GM23338 (cell line): ENCODE results near the gene SERPINB6. TPM values are rescaled to one million over a fixed set of nuclear protein-coding genes. Genes with fewer than 3 reads are reported as not detected.

ENCODE experiments used
- ATAC-seq: fragments of 200-7000 bp; cut with Tn5 transposase; 3 replicates; pipeline ENCODE4 v1.9.1; 2020
- DNase-seq: peaks from one replicate; pipeline ENCODE4 v3.0.0-alpha.2; 2015; ENCODE audit warnings: low spot score
- H2AFZ ChIP-seq: fragments of 200-600 bp; sonication (generic); 2 replicates; pipeline ENCODE4 v1.8.0; 2016; ENCODE audit warnings: antibody characterized with exemption, mild to moderate bottlenecking, moderate library complexity
- H3F3A ChIP-seq: fragments of 200-600 bp; sonication (generic); replicated peaks from 2 replicates; pipeline ENCODE4 v1.8.0; 2017; ENCODE audit warnings: antibody characterized with exemption, mixed run types, low read depth
- H3K27ac ChIP-seq: fragments of 200-600 bp; sonication (generic); 2 replicates; pipeline ENCODE4 v1.6.1; 2016; ENCODE audit warnings: low read depth
- H3K27me3 ChIP-seq: fragments of 200-600 bp; sonication (generic); 2 replicates; pipeline ENCODE4 v1.8.0; 2016; ENCODE audit warnings: mild to moderate bottlenecking, mixed run types, moderate library complexity; ENCODE audit not compliant: insufficient read depth
- H3K36me3 ChIP-seq: fragments of 200-600 bp; sonication (generic); 2 replicates; pipeline ENCODE4 v1.8.0; 2016; ENCODE audit warnings: mild to moderate bottlenecking; ENCODE audit not compliant: insufficient read depth
- H3K4me1 ChIP-seq: fragments of 200-600 bp; sonication (generic); 2 replicates; pipeline ENCODE4 v1.8.0; 2016; ENCODE audit warnings: mild to moderate bottlenecking, moderate library complexity; ENCODE audit not compliant: insufficient read depth
- H3K4me2 ChIP-seq: fragments of 200-600 bp; sonication (generic); 2 replicates; pipeline ENCODE4 v1.7.1; 2017; ENCODE audit warnings: mixed run types
- H3K4me3 ChIP-seq: fragments of 200-600 bp; sonication (generic); 2 replicates; pipeline ENCODE4 v1.6.1; 2016; ENCODE audit warnings: mixed run types
- H3K79me2 ChIP-seq: fragments of 200-600 bp; sonication (generic); replicated peaks from 2 replicates; pipeline ENCODE4 v1.8.0; 2017; ENCODE audit warnings: mild to moderate bottlenecking; ENCODE audit not compliant: insufficient read depth
- H3K9me2 ChIP-seq: fragments of 200-600 bp; sonication (generic); 2 replicates; pipeline ENCODE4 v1.8.0; 2017; ENCODE audit not compliant: insufficient read depth
- H4K20me1 ChIP-seq: fragments of 200-600 bp; sonication (generic); replicated peaks from 2 replicates; pipeline ENCODE4 v1.8.0; 2017; ENCODE audit warnings: mild to moderate bottlenecking; ENCODE audit not compliant: insufficient read depth
- H3K27ac Mint-ChIP-seq: 2 replicates; pipeline ENCODE4 v1.8.0; 2020; ENCODE audit warnings: inconsistent platforms, mild to moderate bottlenecking, moderate library complexity, mixed read lengths
- H3K27me3 Mint-ChIP-seq: 3 replicates; pipeline ENCODE4 v1.8.0; 2022; ENCODE audit warnings: low read depth, mild to moderate bottlenecking, moderate library complexity, mixed read lengths, inconsistent platforms; ENCODE audit not compliant: insufficient read depth, poor library complexity
- H3K36me3 Mint-ChIP-seq: 3 replicates; pipeline ENCODE4 v1.8.0; 2021; ENCODE audit warnings: low read depth, mild to moderate bottlenecking, inconsistent platforms, moderate library complexity, mixed read lengths
- H3K4me1 Mint-ChIP-seq: 3 replicates; pipeline ENCODE4 v1.8.0; 2020; ENCODE audit warnings: mild to moderate bottlenecking, inconsistent platforms, mixed read lengths
- H3K4me3 Mint-ChIP-seq: 3 replicates; pipeline ENCODE4 v1.8.0; 2021; ENCODE audit warnings: moderate library complexity, mild to moderate bottlenecking, inconsistent platforms, mixed read lengths
- H3K9me3 Mint-ChIP-seq: 3 replicates; pipeline ENCODE4 v1.8.0; 2020; ENCODE audit warnings: moderate library complexity, mild to moderate bottlenecking, inconsistent platforms, mixed read lengths
- CREB1 ChIP-seq: fragments of 250-450 bp; sonication (Bioruptor Pico); IDR thresholded peaks from 2 replicates; pipeline ENCODE4 v1.5.0; 2020; ENCODE audit warnings: low read depth, mild to moderate bottlenecking, moderate library complexity
- EZH2 ChIP-seq: fragments of 200-600 bp; sonication (generic); IDR thresholded peaks from one replicate; pipeline ENCODE4 v1.8.0; 2017; ENCODE audit warnings: antibody characterized with exemption, mild to moderate bottlenecking, low read depth; ENCODE audit not compliant: unreplicated experiment
- JUNB ChIP-seq: IDR thresholded peaks from one replicate; pipeline ENCODE4 v1.6.1; 2016; ENCODE audit warnings: antibody characterized with exemption; ENCODE audit not compliant: unreplicated experiment
- POLR2AphosphoS5 ChIP-seq: IDR thresholded peaks from 2 replicates; pipeline ENCODE4 v1.6.1; 2016; ENCODE audit warnings: antibody characterized with exemption, low read depth
- ZNF331 ChIP-seq: fragments of 250-450 bp; sonication (Bioruptor Pico); IDR thresholded peaks from 2 replicates; pipeline ENCODE4 v1.5.0; 2020; ENCODE audit warnings: low read depth, mild to moderate bottlenecking, moderate library complexity
- polyA plus RNA-seq: library from polyadenylated mRNA; unstranded; fragments of >200 nt; fragmentation: Nextera tagmentation; extraction: Ambion mirVana; gene quantifications from 2 replicates; pipeline ENCODE4 v1.2.1, GENCODE V29; 2016
- total RNA-seq: library from RNA; depleted of rRNA; stranded (reverse); fragments of >200 nt; shearing (Covaris generic); gene quantifications from 2 replicates; pipeline ENCODE4 v1.2.3, GENCODE V29; 2014
- TF ChIP-seq, protein P1 (sequence below): fragments of 250-450 bp; sonication (Bioruptor Pico); IDR thresholded peaks from 2 replicates; pipeline ENCODE4 v1.5.0; 2020; ENCODE audit warnings: mild to moderate bottlenecking, moderate library complexity
- TF ChIP-seq, protein P2 (sequence below): IDR thresholded peaks from 2 replicates; pipeline ENCODE4 v1.6.1; 2016; ENCODE audit warnings: antibody characterized with exemption

SERPINB6 gene
- total and polyA plus RNA-seq, 2 experiments from 2014 or later = 25.9 to 38.5 TPM

DNA sequence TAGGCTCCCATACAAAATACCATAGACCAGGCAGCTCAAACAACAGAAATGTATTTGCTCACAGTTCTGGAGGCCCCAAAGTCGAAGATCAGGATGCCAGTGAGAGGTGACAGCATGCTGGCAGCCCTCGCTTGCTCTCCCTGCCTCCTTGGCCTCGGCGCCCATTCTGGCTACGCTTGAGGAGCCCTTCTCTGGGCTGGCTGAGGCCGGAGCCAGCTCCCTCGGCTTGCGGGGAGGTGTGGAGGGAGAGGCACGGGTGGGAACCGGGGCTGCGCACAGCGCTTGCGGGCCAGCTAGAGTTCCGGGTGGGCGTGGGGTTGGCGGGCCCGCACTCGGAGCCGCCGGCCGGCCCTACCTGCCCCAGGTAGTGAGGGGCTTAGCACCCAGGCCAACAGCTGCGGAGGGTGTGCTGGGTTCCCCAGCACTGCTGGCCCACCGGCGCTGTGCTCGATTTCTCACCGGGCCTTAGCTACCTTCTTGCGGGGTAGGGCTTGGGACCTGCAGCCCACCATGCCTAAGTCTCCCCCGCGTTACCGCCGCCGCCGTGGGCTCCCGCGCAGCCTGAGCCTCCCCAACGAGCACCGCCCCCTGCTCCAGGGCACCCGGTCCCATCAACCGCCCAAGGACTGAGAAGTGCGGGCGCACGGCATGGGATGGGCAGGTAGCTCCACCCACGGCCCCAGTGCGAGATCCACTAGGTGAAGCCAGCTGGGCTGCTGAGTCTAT lies 35.6 kb downstream of the SERPINB6 start (continued):
- TF ChIP-seq POLR2AphosphoS5 (no peak), ZNF331 (no peak), EZH2 (no peak), JUNB (no peak)
- TF ChIP-seq, protein P1, sequence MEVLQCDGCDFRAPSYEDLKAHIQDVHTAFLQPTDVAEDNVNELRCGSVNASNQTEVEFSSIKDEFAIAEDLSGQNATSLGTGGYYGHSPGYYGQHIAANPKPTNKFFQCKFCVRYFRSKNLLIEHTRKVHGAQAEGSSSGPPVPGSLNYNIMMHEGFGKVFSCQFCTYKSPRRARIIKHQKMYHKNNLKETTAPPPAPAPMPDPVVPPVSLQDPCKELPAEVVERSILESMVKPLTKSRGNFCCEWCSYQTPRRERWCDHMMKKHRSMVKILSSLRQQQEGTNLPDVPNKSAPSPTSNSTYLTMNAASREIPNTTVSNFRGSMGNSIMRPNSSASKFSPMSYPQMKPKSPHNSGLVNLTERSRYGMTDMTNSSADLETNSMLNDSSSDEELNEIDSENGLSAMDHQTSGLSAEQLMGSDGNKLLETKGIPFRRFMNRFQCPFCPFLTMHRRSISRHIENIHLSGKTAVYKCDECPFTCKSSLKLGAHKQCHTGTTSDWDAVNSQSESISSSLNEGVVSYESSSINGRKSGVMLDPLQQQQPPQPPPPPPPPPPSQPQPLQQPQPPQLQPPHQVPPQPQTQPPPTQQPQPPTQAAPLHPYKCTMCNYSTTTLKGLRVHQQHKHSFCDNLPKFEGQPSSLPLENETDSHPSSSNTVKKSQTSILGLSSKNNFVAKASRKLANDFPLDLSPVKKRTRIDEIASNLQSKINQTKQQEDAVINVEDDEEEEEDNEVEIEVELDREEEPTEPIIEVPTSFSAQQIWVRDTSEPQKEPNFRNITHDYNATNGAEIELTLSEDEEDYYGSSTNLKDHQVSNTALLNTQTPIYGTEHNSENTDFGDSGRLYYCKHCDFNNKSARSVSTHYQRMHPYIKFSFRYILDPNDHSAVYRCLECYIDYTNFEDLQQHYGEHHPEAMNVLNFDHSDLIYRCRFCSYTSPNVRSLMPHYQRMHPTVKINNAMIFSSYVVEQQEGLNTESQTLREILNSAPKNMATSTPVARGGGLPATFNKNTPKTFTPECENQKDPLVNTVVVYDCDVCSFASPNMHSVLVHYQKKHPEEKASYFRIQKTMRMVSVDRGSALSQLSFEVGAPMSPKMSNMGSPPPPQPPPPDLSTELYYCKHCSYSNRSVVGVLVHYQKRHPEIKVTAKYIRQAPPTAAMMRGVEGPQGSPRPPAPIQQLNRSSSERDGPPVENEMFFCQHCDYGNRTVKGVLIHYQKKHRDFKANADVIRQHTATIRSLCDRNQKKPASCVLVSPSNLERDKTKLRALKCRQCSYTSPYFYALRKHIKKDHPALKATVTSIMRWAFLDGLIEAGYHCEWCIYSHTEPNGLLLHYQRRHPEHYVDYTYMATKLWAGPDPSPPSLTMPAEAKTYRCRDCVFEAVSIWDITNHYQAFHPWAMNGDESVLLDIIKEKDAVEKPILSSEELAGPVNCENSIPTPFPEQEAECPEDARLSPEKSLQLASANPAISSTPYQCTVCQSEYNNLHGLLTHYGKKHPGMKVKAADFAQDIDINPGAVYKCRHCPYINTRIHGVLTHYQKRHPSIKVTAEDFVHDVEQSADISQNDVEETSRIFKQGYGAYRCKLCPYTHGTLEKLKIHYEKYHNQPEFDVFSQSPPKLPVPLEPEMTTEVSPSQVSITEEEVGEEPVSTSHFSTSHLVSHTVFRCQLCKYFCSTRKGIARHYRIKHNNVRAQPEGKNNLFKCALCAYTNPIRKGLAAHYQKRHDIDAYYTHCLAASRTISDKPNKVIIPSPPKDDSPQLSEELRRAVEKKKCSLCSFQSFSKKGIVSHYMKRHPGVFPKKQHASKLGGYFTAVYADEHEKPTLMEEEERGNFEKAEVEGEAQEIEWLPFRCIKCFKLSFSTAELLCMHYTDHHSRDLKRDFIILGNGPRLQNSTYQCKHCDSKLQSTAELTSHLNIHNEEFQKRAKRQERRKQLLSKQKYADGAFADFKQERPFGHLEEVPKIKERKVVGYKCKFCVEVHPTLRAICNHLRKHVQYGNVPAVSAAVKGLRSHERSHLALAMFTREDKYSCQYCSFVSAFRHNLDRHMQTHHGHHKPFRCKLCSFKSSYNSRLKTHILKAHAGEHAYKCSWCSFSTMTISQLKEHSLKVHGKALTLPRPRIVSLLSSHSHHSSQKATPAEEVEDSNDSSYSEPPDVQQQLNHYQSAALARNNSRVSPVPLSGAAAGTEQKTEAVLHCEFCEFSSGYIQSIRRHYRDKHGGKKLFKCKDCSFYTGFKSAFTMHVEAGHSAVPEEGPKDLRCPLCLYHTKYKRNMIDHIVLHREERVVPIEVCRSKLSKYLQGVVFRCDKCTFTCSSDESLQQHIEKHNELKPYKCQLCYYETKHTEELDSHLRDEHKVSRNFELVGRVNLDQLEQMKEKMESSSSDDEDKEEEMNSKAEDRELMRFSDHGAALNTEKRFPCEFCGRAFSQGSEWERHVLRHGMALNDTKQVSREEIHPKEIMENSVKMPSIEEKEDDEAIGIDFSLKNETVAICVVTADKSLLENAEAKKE (CRISPR knock-in tag) = no peak

DNA sequence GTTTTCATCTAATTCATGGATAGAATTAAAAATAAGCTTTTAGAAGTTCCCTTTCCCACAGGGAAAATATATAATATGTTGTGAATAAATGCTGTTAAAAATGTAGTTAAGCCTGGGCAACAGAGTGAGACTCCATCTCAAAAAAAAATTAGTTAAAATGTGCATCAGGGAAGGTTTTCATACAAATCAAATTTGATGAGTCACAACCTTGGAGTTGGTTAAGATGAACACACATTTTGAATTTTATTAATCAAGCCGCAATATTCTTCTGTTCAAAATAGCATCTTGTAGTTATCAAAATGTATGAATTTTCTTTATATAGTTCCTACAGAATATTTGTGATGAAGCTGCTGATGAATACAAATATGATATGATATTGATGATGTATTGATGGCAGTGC lies 37.3 kb downstream of the SERPINB6 start:
- H3K36me3 Mint-ChIP-seq = no peaks in the 10 kb centered on the region
- H3K4me1 Mint-ChIP-seq = peaks cover 32% of the 10 kb centered on the region
- H3K27me3 Mint-ChIP-seq = peaks cover 6% of the 10 kb centered on the region
- Histone ChIP-seq H4K20me1 (no peaks in the 10 kb centered on the region), H3K27me3 (no peaks in the 10 kb centered on the region), H3K79me2 (no peaks in the 10 kb centered on the region), H3K9me2 (no peaks in the 10 kb centered on the region), H2AFZ (no peak overlapping the region), H3K4me3 (no peak overlapping the region), H3F3A (0 out of 2 replicates have a peak, but pooled peaks cover 3% of the 10 kb centered on the region), H3K36me3 (no peaks in the 10 kb centered on the region), H3K27ac (no peak overlapping the region), H3K4me1 (peaks cover 20% of the 10 kb centered on the region), H3K4me2 (no peak overlapping the region)
- H3K27ac Mint-ChIP-seq = no peak overlapping the region
- ATAC-seq = no peak
- DNase-seq = no peak
- no peak overlapping the region for H3K4me3 Mint-ChIP-seq
- peaks cover 9% of the 10 kb centered on the region; the same call in 2 of the 3 replicates for H3K9me3 Mint-ChIP-seq
- TF ChIP-seq, protein P1 (CRISPR knock-in tag) = no peak
- TF ChIP-seq CREB1 (CRISPR knock-in tag) (no peak), POLR2AphosphoS5 (no peak), ZNF331 (no peak), EZH2 (no peak)
- TF ChIP-seq, protein P2, sequence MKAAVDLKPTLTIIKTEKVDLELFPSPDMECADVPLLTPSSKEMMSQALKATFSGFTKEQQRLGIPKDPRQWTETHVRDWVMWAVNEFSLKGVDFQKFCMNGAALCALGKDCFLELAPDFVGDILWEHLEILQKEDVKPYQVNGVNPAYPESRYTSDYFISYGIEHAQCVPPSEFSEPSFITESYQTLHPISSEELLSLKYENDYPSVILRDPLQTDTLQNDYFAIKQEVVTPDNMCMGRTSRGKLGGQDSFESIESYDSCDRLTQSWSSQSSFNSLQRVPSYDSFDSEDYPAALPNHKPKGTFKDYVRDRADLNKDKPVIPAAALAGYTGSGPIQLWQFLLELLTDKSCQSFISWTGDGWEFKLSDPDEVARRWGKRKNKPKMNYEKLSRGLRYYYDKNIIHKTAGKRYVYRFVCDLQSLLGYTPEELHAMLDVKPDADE = no peak
